ENCODE results near the gene E2F2. TPM values are rescaled to one million over a fixed set of nuclear protein-coding genes. Genes with fewer than 3 reads are reported as not detected.

The E2F2 gene
- total RNA-seq, 1 donor from 2014 or later = 0.16 TPM

DNA sequence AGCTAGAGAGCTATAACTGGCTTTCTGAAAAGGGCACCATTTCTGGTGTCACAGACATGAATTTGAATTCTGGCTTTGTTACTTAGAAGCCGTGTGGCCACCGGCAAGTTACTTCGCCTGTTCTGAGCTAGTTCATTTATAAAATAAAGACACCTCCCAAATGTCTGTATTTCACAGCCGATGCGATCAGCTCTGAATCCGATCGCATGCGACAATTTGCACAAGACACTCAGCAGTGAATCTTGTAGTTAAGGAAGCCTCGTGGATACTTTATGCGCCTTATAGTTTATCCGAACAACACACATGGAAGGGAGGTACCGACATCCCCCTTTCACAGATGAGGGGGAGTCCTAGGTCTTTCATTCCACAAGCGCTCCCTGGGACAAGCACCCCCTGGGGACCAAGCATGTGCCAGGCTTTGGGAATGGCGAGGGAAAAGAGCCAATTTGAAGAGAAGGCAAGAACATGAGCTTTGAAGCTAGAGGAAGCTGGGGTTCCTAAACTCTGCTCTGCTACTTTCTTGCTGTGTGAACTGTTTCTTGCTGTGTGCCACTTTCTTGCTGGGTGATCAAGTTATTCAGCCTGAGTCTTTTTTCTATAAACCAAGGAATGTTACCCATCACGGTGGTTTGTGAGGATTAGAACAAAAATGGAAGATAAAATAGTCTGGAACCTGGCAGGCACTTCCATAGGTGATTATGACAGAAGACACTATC lies 24.4 kb upstream of the E2F2 start:
- intact Hi-C loops (cut with micrococcal nuclease) = no loop called here
- no peaks in the 10 kb centered on the region for H3K9me3 ChIP-seq (replicated peaks)
- no peak for DNase-seq
- H3K27ac ChIP-seq (replicated peaks) = peak overlapping the region; percentile 96
- H3K4me3 ChIP-seq = peak overlapping the region; percentile 87
- H3K4me1 ChIP-seq = peaks cover 70% of the 10 kb centered on the region
- H3K36me3 ChIP-seq = peaks cover 22% of the 10 kb centered on the region
- TF ChIP-seq, protein P1, sequence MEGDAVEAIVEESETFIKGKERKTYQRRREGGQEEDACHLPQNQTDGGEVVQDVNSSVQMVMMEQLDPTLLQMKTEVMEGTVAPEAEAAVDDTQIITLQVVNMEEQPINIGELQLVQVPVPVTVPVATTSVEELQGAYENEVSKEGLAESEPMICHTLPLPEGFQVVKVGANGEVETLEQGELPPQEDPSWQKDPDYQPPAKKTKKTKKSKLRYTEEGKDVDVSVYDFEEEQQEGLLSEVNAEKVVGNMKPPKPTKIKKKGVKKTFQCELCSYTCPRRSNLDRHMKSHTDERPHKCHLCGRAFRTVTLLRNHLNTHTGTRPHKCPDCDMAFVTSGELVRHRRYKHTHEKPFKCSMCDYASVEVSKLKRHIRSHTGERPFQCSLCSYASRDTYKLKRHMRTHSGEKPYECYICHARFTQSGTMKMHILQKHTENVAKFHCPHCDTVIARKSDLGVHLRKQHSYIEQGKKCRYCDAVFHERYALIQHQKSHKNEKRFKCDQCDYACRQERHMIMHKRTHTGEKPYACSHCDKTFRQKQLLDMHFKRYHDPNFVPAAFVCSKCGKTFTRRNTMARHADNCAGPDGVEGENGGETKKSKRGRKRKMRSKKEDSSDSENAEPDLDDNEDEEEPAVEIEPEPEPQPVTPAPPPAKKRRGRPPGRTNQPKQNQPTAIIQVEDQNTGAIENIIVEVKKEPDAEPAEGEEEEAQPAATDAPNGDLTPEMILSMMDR (IDR thresholded peaks at IDR 0.05; ENCODE audit: borderline replicate concordance) = no peak
- H3K27me3 ChIP-seq (ENCODE audit: low read depth) = no peaks in the 10 kb centered on the region

DNA sequence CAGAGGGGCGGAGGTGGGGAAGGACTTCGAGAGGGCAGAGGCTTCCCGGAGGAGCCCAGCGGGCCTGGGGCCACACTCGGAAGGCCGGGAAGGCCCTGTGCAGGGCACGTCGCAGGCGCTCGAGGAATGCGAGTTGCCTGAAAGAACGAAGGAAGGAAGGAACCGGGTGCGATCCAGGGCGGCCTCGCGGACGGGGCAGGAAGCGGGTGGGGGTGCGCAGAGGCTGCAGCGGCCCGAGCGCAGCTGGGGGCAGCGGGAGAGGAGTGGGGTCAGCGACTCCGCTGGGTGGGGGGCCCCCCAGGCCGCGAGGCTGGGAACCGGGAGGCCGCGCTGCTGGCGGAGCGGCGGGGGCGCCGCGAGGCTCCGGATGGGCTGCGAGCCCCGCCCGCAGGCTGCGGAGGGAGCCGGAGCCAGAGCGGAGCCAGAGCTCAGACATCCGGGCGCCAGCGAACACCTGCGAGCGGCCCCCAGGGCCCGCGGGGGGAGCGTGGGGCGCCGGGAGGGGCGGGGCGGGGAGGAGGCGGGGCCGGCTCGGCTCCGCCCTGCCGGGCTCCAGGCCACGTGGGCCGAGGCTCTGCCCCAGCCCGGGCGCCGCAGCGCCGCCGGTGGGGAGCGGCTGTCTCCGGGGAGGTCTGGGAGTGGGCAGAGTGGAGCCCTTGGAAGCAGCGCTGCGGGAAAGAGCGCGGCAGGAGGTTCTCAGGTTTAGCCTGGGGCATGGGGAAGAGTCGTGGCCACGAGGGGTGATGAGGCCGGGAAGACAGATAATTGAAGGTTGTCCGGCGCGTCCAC lies 23.6 kb upstream of the E2F2 start:
- H3K4me1 ChIP-seq = peaks cover 62% of the 10 kb centered on the region

DNA sequence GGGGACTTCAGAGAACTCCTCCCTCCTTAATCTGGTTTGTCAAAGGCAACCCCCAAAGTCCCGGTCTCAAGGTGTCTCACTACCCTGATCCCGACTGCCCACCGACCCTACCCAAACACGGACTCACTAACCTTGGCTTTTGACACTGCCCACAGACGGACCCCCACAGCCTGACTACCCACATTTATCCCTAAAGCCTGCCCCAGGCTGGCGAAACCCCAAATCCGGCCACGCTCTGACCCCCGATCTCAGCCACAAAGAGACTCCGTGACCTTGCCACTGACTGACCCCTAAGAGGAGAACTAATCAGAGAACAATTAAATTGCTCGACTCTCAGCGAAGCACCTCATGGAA lies 23.1 kb upstream of the E2F2 start:
- Histone ChIP-seq H3K9me3 (replicated peaks) (no peaks in the 10 kb centered on the region), H3K4me3 (peak overlapping the region; percentile 87), H3K27ac (replicated peaks) (peak overlapping the region; percentile 96), H3K27me3 (ENCODE audit: low read depth) (no peaks in the 10 kb centered on the region), H3K4me1 (peaks cover 63% of the 10 kb centered on the region), H3K36me3 (peaks cover 22% of the 10 kb centered on the region)
- intact Hi-C loops (cut with micrococcal nuclease) = no loop called here
- TF ChIP-seq, protein P1 (IDR thresholded peaks at IDR 0.05; ENCODE audit: borderline replicate concordance) = no peak
- no peak for DNase-seq

More for the DNA sequence above, 23.6 kb upstream of the E2F2 start:
- TF ChIP-seq, protein P1 (IDR thresholded peaks at IDR 0.05; ENCODE audit: borderline replicate concordance) = peak; percentile 47
- Histone ChIP-seq H3K36me3 (peaks cover 22% of the 10 kb centered on the region), H3K27me3 (ENCODE audit: low read depth) (no peaks in the 10 kb centered on the region), H3K9me3 (replicated peaks) (no peaks in the 10 kb centered on the region), H3K27ac (replicated peaks) (peak overlapping the region; percentile 96), H3K4me3 (peak overlapping the region; percentile 87)
- intact Hi-C loops (cut with micrococcal nuclease) = no loop called here
- DNase-seq = peak; percentile 84

DNA sequence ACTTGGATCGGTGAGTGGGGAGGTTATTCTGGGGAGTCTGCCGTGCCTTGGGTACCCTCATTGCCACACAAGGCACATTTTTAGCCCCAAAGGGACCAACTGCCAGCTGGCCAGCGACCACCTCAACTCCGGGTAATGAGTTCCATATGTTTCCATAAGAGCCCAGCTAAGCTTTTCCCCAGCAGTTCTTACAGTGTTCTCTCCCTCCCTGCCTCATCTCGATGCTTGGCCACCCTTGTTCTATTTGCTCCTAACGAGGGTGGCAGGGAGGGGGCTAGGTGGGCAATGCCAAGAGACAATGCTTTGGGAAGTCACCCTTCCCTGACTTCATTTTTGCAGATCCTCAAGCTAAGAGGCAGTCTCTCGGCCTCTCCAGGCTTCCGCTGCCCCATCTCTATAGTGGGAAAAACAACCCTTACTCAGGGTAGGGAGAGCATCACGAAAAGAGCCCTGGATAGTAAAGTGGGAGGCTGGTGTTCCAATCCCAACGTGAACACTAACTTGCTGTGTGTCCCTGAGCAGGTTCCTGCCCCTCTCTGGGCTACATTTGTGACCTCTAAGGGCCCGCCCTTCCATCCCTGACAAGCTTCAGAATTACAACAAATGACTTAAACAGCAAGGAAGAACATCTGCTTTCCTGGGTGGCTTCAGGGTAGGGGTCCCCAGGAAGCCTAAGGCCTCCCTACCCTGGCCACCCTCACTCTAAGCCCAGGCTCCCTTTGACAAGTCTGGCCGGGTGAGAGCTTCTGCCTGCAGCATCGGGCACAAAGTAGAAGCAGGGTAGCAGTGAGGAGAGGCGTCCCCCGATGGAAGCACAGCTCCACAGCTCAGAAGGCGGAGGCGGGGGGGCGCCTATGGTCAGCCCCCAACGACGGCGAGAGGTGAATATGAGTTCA lies 22.4 kb upstream of the E2F2 start:
- peak overlapping the region; percentile 96 for H3K27ac ChIP-seq (replicated peaks)
- no peaks in the 10 kb centered on the region for H3K27me3 ChIP-seq (ENCODE audit: low read depth)
- H3K9me3 ChIP-seq (replicated peaks) = no peaks in the 10 kb centered on the region
- peaks cover 18% of the 10 kb centered on the region for H3K36me3 ChIP-seq
- TF ChIP-seq, protein P1 (IDR thresholded peaks at IDR 0.05; ENCODE audit: borderline replicate concordance) = no peak
- peaks cover 63% of the 10 kb centered on the region for H3K4me1 ChIP-seq
- H3K4me3 ChIP-seq = peak overlapping the region; percentile 87
- intact Hi-C loops (cut with micrococcal nuclease) = no loop called here
- no peak for DNase-seq

DNA sequence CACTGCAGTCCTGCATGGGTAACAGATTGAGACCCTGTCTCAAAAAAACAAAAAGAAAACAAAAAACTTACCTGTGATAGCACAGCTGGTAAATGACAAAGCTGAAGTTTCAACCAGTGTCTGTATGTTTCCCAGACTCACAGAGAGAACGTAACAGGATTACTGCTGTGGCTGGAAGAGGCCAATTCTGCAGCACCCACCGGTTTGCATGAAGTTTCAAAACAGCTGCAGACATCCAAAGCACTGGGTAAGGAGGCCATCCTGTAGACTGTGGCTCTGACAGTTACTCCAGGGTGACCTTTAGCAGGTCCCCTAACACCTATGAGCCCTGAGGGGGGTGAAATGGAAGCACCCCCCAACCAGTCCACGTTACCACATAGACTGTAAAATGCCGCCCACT lies 20.8 kb upstream of the E2F2 start:
- H3K36me3 ChIP-seq = peaks cover 3% of the 10 kb centered on the region
- peak overlapping the region; percentile 96 for H3K27ac ChIP-seq (replicated peaks)
- peaks cover 57% of the 10 kb centered on the region for H3K4me1 ChIP-seq
- H3K4me3 ChIP-seq = no peak overlapping the region
- no peaks in the 10 kb centered on the region for H3K9me3 ChIP-seq (replicated peaks)
- H3K27me3 ChIP-seq (ENCODE audit: low read depth) = no peaks in the 10 kb centered on the region
- DNase-seq = no peak
- TF ChIP-seq, protein P1 (IDR thresholded peaks at IDR 0.05; ENCODE audit: borderline replicate concordance) = no peak
- intact Hi-C loops (cut with micrococcal nuclease) = no loop called here

All from left ventricle myocardium inferior (tissue), 1 donor.